HepG2 (cell line): ENCODE measurements around the gene ZNF217. TPM values are rescaled to one million over a fixed set of nuclear protein-coding genes. Genes with fewer than 3 reads are reported as not detected.

Source experiments
- BCL6 ChIP-seq: IDR thresholded peaks from 2 replicates; pipeline ENCODE4 v1.6.1; 2016; ENCODE audit warnings: missing genetic modification reagents, missing compliant biosample characterization
- FLYWCH1 ChIP-seq: sonication (generic); formaldehyde crosslinking; IDR thresholded peaks from 2 replicates; pipeline ENCODE4 v1.8.1; 2023; ENCODE audit warnings: mild to moderate bottlenecking, missing genetic modification reagents
- MIER2 ChIP-seq: IDR thresholded peaks from 2 replicates; pipeline ENCODE4 v1.6.1; 2016; ENCODE audit warnings: missing biosample characterization, missing genetic modification reagents
- NFIC ChIP-seq: IDR thresholded peaks from 2 replicates; pipeline ENCODE4 v1.6.1; 2012; ENCODE audit warnings: mild to moderate bottlenecking, low read length, inconsistent platforms
- RELA ChIP-seq: sonication (generic); formaldehyde crosslinking; IDR thresholded peaks from 2 replicates; pipeline ENCODE4 v1.4.0; 2020; ENCODE audit warnings: missing genetic modification reagents
- SAP130 ChIP-seq: IDR thresholded peaks from 2 replicates; pipeline ENCODE4 v1.6.1; 2016; ENCODE audit warnings: low read depth
- SIX4 ChIP-seq: sonication (generic); formaldehyde crosslinking; IDR thresholded peaks from 2 replicates; pipeline ENCODE4 v1.4.0; 2020; ENCODE audit warnings: missing genetic modification reagents
- SMAD3 ChIP-seq: sonication (generic); formaldehyde crosslinking; IDR thresholded peaks from 2 replicates; pipeline ENCODE4 v1.4.0; 2020; ENCODE audit warnings: missing genetic modification reagents
- SP4 ChIP-seq: sonication (generic); formaldehyde crosslinking; IDR thresholded peaks from 2 replicates; pipeline ENCODE4 v1.8.1; 2023; ENCODE audit warnings: mild to moderate bottlenecking, missing genetic modification reagents
- ZFP90 ChIP-seq: sonication (generic); formaldehyde crosslinking; IDR thresholded peaks from 2 replicates; pipeline ENCODE4 v1.8.0; 2022; ENCODE audit warnings: missing genetic modification reagents, mild to moderate bottlenecking, inconsistent platforms, borderline replicate concordance
- ZNF367 ChIP-seq: sonication (generic); formaldehyde crosslinking; IDR thresholded peaks from 2 replicates; pipeline ENCODE4 v1.4.0; 2020; ENCODE audit warnings: missing genetic modification reagents, borderline replicate concordance
- ZNF530 ChIP-seq: sonication (generic); formaldehyde crosslinking; IDR thresholded peaks from 2 replicates; pipeline ENCODE4 v1.5.0; 2020; ENCODE audit warnings: low read depth, mild to moderate bottlenecking, missing genetic modification reagents
- polyA plus RNA-seq, 8 experiments: library from polyadenylated mRNA; depleted of rRNA in 3 of 8; stranded (reverse) in 7 of 8; unstranded in 1 of 8; fragments of >200 nt; fragmentation: Illumina TruSeq in 4 of 8; extraction: Trizol in 4 of 8; gene quantifications; 2 replicates each; pipeline versions ENCODE4 v1.2.1 to v1.2.3, GENCODE V29; 2011 to 2016; ENCODE audit warnings: low read depth in 4 of 8, missing spikeins in 1 of 8, mixed read lengths in 1 of 8; ENCODE audit not compliant: insufficient read depth in 1 of 8
- total RNA-seq, 5 experiments: library from RNA; depleted of rRNA; stranded (reverse); fragments of >200 nt; fragmentation: Illumina TruSeq; extraction: Trizol; gene quantifications; 2 replicates each; pipeline ENCODE4 v1.2.3, GENCODE V29; 2016; ENCODE audit warnings: low read depth in 1 of 5
- TF ChIP-seq, protein P1 (sequence below): sonication (generic); formaldehyde crosslinking; IDR thresholded peaks from 2 replicates; pipeline ENCODE4 v1.4.0; 2020; ENCODE audit warnings: mild to moderate bottlenecking, low read depth, missing genetic modification reagents
- TF ChIP-seq, protein P2 (sequence below), 2 experiments: fragments of 450-650 bp in 1 of 2; sonication (generic) in 1 of 2; formaldehyde crosslinking; IDR thresholded peaks; 2 replicates each; pipeline versions ENCODE4 v1.5.0 to v1.8.0; 2020 to 2022; ENCODE audit warnings: mild to moderate bottlenecking in 1 of 2, missing genetic modification reagents in 1 of 2
- TF ChIP-seq, protein P3 (sequence below): sonication (generic); formaldehyde crosslinking; IDR thresholded peaks from 2 replicates; pipeline ENCODE4 v1.4.0; 2020; ENCODE audit warnings: missing genetic modification reagents, mild to moderate bottlenecking, borderline replicate concordance

The ZNF217 gene
- total and polyA plus RNA-seq, 2 of the 13 experiments (the other 11 are each of a cell fraction or from before 2014, with no cell fraction given): 22.3 to 29.8 TPM

DNA sequence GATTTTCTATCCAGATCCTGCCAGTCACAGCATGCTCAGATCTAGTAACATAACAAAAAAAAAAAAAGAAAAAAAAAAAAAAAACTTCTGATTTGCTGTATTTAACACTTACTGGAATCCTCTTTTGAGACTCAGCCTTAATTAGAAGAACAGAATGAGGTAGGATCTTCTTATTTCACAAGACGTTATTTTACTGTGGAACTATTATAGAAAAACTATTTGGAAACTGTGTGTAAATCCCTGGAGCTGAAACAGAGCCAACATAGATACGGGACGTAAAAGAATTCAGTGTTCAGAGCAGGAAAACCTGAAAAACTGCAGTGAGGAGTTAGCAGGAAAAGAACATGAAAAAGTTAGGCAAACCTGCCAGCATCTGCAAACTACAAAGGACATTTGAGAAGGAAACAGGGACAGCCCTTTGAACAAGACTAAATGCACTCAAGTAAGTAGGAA lies 3.4 kb upstream of the ZNF217 start (continued):
- 0 out of 2 replicates have a peak, but pooled peaks have one; percentile 5 for TF ChIP-seq SMAD3 (CRISPR knock-in tag)
- TF ChIP-seq SP4 (CRISPR knock-in tag): no peak
- TF ChIP-seq SAP130: 0 out of 2 replicates have a peak, but pooled peaks have one; percentile 2
- no peak for TF ChIP-seq FLYWCH1 (CRISPR knock-in tag)
- peak; percentile 39; the same call in 1 of the 2 replicates for TF ChIP-seq SIX4 (CRISPR knock-in tag)
- peak; percentile 49; the same call in 1 of the 2 replicates for TF ChIP-seq NFIC
- no peak for TF ChIP-seq ZFP90 (CRISPR knock-in tag)
- 0 out of 2 replicates have a peak, but pooled peaks have one; percentile 19 for TF ChIP-seq MIER2 (CRISPR knock-in tag)
- peak; percentile 20; the same call in 1 of the 2 replicates for TF ChIP-seq BCL6 (CRISPR knock-in tag)
- TF ChIP-seq ZNF530: no peak
- TF ChIP-seq, protein P1, sequence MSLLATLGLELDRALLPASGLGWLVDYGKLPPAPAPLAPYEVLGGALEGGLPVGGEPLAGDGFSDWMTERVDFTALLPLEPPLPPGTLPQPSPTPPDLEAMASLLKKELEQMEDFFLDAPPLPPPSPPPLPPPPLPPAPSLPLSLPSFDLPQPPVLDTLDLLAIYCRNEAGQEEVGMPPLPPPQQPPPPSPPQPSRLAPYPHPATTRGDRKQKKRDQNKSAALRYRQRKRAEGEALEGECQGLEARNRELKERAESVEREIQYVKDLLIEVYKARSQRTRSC (CRISPR knock-in tag): no peak
- no peak for TF ChIP-seq ZNF367 (CRISPR knock-in tag)
- TF ChIP-seq, protein P2, sequence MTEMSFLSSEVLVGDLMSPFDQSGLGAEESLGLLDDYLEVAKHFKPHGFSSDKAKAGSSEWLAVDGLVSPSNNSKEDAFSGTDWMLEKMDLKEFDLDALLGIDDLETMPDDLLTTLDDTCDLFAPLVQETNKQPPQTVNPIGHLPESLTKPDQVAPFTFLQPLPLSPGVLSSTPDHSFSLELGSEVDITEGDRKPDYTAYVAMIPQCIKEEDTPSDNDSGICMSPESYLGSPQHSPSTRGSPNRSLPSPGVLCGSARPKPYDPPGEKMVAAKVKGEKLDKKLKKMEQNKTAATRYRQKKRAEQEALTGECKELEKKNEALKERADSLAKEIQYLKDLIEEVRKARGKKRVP (CRISPR knock-in tag; IDR thresholded peaks at IDR 0.05): no peak
- TF ChIP-seq RELA (CRISPR knock-in tag): 0 out of 2 replicates have a peak, but pooled peaks have one; percentile 41
- TF ChIP-seq, protein P3, sequence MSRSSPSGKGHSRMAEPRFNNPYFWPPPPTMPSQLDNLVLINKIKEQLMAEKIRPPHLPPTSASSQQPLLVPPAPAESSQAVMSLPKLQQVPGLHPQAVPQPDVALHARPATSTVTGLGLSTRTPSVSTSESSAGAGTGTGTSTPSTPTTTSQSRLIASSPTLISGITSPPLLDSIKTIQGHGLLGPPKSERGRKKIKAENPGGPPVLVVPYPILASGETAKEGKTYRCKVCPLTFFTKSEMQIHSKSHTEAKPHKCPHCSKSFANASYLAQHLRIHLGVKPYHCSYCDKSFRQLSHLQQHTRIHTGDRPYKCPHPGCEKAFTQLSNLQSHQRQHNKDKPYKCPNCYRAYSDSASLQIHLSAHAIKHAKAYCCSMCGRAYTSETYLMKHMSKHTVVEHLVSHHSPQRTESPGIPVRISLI (CRISPR knock-in tag): 0 out of 2 replicates have a peak, but pooled peaks have one; percentile 46
